NCI-H1930 (cell line): ENCODE results near the gene CPM.
A peak's percentile ranks its signal among the peaks of the same experiment; 100 is the strongest.

Experiments
- DNase-seq, 2 experiments: peaks; one replicate each; lab custom pipeline; 2025; lab: John Stamatoyannopoulos, UW

The CPM gene

DNA sequence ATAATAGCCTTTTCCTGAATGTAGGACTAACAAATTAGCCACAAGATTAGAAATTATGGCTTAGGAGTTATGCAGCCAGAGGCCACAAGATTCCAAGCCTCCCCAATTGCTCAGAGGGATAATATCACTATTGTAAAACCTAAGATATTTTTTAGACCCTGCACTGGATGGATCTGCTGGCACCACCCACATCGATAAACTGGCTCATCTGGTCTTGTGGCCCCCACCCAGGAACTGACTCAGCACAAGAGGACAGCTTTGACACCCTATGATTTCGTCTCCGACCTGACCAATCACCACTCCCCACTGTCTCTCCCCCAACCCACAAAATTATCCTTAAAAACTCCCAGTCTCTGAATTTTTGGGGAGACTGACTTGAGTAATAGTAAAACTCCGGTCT lies 54.7 kb downstream of the CPM start:
- no peak for DNase-seq

DNA sequence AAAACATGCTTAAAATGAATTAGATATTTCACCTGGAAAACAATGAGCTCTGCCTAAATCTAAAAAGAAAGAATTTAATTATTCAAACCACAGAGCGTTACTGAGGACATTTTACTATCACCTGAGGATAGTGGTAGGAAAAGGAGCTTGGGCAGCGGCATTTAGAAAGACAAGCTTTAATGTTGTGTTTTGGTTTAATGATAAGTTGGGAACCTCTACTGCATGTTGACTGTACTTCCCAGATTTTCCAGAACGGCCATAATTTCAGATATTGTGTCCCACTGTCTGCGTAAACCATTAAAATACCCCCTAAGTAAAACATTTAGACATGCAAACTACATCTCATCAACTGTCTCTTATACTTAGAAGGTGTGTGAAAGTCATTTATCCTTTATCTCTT lies 55.4 kb downstream of the CPM start:
- no peak for DNase-seq

DNA sequence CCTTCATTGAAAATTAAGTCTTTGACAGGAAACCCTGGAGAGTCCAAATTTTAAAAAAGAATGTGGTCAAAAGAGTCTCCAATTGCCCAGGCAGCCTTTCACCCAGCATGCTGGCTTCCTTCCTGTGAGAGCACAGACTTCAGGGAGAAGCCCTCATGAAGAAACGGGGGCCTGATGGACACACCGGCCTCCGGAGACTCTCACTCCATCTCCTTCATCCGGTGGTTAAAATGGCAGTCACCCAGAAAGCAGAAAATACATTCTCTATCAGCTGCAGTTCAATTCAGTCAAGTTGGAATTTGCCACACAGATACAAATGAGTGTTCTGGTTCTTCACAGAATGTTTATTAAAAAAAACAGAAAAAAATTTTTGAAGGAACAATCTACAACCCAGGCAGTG lies 56.5 kb downstream of the CPM start:
- DNase-seq: no peak

DNA sequence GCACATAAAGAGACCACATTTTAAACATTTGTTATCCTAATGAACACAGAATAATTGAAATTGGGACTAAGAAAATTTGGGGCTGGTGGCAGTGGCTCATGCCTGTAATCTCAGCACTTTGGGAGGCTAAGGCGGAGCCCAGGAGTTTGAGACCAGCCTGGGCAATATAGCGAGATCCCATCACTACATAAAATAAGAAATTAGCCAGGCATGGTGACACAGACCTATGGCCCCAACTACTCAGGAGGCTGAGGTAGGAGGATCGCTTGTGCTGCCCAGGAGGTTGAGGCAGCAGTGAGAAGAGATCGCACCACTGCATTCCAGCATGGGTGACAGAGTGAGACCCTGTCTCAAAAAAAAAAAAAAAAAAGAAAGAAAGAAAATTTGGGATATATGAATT lies 59.7 kb downstream of the CPM start:
- DNase-seq: no peak

DNA sequence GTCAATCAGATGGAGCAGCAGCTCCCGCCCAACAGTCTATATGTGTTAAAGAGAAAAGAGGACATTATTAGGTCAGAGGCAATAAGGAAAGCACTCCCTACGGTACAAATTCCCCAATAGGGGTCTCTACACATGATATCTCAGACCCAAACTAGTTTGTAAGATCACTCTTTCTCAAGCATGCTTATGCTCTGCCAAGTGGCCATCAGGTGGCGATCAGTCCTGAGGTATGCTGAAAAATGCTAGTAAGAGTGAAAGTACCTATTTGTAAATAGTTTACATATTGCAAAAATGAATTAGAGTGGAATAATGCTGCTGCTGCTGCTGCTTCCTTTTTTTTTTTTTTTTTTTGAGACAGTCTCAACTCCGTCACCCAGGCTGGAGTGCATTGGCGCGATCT lies 61.0 kb downstream of the CPM start:
- no peak for DNase-seq

DNA sequence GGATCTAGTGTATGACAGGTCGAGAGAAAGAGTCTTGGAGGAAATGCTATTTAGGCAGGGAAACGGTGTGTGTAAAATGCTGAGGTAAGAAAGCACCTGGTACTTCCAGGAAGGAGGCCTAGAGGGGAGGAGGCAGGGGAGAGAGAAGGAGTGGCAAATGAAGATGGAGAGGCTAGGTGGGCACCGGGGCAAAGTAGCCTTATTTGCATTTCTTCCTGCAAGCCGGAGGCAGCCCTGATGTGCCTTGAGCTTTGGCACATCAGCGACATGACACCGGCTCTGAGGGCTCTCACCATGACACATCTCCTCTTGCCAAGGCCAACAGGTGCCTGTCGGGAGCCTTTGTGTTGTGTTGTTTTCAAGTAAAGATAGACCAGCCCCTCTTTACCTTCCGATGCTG lies 61.6 kb downstream of the CPM start:
- no peak for DNase-seq

DNA sequence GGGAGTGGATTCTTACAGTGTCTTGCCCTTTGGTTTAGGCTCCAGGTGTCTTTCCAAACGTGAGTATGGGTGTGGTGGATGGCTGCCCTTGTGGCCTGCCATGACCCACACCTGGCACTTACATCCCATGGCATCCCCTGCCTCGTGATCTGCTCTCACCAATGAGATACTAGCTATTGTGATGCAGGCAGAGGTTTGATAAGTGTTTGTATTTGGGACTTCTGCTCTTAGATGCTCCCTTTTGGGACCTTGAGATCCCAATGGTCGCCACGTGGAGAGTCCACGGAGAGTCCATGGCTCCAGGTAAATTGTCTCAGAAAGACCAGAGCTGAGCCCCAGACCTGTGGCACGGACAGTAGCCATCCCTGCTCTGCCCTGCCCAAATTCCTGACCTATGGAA lies 62.5 kb downstream of the CPM start:
- no peak for DNase-seq

DNA sequence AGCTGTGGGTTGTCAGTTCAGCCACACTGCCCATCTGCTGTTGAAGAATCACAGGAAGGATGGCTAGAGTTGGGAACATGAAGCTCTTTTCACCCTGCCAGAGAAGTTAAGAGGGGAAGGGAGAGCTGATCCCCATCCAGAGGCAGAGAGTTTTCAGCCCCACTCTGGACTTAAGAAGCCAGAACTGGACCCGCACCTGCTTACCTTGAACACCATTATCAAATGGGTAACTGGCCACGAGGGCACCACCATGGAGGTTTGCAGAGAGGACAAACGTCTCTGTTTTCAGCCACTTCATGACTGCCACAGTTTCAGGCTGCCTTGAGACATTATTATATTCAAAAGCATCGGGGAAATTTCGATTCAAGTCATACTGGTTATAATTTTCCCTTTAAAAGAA lies 63.0 kb downstream of the CPM start:
- DNase-seq: no peak

DNA sequence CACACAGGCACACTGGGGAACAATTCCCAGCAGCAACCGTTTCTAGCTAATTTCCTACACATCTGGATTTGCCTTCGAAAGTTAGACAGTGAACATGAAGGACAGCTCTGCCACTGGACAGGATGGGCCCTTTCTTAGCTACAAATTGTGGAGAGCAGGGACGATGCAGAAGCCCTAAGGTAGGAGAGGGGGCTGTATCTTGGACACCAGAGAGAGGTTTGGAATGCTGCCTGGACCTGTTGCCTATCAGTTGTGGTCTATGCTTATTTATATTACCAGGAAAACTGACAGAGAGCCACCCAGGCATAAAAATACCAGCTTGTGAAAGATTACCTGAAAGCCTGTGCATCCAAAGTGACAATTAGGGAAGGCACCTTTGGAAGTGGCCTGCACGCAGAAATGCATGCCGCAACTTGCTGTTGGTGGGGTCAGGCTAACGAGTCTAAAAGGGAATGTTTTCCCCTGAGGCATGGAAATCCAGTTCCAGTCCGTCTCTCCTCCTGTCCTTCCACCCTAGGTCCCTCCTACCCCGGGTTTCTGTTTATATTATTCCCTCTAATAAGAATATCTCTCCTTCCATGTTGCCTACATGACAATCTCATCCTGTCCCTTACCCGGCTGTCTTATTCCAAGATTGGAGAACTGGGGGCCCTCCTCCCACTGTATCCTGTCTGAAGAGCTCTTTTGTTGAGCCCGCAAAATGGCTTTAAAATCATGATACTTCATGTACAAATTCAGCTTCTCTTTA lies 64.8 kb downstream of the CPM start:
- DNase-seq: no peak

DNA sequence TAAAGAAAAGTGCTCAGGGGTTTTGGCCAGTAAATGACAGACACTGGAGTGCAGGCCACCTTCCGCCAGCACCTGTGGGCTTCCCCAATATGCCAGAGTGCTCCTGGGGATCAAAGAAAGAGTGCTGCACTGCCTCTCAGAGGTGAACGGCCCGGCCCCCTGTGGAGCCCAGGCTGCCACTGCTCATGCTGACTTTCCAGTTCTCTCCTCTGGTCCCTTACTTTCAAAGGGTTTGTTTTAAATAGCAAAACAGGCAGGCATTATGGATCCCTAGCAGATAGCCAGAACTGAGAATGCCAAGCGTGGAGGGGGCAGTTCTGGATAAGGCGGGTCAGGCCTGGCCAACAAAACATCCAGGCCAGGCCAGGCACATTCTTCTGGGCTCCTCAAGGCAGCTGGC lies 65.4 kb downstream of the CPM start:
- DNase-seq: no peak

DNA sequence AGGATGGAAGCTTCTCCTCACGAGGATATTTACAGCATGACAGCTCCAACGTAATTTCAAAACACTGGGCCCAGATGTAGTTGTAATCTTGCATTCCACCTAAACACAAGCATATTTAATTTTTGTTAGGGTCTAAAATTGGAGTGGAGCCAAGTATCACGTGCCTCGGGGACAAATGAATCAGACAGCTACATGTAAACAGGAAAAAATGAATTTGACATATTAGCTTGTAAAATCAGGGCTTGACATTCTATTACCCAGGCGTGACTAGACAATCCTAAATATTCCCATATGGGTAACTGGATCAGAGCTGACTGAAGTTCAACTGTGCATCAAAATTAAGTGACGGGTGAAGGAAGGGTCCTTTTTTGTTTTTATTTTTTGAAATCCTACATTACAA lies 66.0 kb downstream of the CPM start:
- DNase-seq: no peak

DNA sequence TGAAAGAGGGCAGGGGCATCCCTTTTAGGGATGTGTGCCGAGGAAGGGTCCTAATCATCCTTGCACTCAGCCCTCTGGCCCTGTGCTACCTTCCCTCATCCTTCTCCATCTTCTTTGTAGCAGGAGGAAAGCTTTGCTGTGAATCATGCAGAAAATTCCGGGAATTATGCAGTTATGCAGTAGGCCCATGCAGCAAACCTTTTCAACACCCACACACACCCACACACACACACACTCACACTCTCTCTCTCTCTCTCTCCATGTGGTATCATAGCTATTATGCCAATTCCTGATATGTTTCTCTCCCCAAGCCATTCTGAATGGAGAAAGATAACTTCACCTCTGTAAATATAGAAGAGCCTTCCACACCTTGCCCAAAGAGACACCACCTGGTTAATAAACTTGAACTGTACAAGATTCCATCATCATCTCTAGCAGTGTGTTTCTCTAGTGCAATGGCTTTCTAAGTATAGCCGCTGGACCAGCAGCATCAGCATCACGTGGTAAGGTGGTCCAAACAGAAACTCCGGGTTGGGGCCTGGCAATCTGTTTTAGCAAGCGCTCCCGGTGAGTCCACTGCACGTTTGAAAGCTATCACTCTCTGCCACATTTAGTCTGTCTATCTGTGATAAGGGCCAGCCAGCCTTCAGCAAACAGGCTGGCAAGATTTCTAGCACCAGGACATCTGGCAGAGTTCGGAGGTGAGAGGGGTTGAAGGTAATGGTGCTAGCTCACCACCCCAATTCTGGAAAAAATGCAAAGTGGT lies 67.4 kb downstream of the CPM start:
- DNase-seq: no peak

DNA sequence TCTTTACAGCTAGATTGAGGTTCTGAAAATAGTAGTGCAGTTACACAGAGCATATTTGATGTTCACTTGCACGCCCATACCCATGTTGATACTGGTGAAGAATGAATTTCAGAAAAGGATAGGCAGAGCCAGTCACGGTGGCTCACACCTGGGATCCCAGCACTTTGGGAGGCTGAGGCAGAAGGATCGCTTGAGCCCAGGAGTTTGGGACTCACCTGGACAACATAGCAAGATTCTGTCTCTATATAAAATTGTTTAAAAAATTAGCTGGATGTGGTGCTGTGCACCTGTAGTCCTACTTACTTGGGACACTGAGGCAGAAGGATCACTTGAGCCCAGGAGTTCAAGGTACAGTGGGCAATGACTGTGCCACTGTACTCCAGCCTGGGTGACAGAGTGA lies 68.4 kb downstream of the CPM start:
- DNase-seq: no peak

DNA sequence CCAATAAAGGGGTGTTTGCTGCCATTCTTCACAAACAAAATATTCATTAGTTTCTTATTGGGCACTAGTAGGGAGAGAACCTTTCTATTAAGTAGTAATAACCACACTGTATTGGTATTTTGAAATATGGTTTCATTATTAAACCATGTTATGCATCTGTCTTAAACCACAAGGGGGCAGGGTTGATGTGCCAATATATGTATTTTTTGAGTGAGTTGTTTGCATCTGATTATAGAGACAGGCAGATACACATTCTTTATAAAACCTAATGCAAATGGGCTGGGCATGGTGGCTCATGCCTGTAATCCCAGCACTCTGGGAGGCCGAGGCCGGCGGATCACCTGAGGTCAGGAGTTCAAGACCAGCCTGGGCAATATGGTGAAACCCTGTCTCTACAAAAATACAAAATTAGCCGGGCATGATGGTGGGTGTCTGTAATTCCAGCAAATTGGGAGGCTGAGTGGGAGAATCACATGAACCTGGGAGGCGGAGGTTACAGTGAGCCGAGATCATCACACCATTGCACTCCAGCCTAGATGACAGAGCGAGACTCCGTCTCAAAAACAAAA lies 69.0 kb downstream of the CPM start:
- DNase-seq: peak in 1 of 2 experiments; percentile 11

DNA sequence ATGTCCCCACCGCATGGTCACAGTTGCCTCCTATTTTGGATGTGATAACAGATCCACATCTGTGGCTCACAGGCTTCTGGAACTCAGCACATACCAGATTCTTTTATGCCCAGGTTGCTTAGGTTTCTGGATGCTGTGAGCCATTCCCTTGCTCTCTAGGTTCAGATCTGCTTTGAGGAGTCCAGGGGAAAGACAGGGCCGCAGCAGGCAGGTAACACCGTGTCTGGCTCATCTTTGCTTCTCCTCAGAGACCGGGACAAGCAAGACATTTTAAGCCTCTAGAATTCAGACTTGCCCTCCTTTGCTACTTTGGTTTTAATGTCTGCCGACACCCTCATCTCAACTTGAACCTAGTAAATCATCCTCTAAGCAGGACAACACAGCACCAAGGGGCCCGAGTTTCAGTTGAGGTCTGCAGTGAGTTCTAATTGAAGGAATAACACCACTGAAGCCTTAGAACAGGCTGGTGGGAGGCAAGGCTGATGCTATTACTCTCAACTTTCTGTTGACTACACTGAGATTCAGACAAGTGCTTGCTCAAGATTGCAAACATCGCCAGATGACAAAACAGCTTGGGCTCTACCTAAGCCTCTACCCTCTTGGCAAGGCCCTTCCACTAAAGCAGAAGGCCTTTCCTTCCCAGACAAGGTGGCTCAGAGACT lies 69.7 kb downstream of the CPM start:
- DNase-seq: no peak

DNA sequence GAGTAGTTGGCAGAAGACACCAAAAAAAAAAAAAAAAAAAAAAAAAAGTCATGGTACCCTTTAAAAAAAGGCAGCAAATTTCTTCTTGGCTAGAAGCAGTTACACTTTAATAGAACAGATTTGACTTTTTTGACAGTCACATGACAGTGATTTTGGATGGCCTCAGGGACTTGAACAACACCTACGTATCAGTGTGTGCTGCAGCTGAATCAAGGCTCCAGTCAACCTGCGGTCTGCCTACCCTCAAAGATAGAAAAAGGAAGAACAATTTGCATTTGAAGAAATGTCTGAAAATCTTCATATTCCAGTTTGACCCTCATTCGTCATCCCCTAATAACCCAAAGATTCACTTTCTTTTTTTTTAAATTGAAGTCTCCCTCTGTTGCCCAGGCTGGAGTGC lies 71.1 kb downstream of the CPM start:
- DNase-seq: no peak

DNA sequence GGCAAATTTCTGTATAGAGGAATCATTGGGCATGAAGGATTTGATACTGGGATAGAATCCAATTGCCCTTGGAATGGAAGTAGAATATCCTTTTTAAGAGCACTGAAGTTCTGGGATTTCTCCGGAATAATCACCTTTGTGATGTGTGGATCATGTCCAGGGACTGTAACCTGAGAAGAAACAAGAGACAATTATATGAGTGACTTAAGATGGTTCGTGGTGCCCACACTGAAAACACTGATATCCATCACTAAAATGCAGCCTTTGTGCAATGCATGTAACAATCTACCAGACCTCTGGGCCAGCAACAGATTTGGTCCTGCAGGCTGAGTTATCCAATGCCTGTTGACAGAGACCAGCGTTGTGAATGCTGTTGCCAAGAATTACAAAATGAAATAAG lies 76.5 kb downstream of the CPM start:
- DNase-seq: no peak

DNA sequence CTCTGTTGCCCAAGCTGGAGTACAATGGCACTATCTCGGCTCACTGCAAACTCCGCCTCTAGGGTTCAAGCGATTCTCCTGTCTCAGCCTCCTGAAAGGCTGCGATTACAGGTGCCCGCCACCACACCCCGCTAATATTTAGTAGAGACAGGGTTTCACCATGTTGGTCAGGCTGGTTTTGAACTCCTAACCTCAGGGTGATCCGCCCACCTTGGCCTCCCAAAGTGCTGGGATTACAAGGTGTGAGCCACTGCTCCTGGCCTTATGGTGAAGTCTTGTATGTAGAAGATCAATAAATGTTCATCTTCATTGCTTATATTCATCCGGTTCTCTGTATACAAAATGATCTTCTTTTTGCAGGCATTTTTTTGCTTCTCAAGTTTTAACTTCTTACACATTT lies 77.2 kb downstream of the CPM start:
- no peak for DNase-seq

DNA sequence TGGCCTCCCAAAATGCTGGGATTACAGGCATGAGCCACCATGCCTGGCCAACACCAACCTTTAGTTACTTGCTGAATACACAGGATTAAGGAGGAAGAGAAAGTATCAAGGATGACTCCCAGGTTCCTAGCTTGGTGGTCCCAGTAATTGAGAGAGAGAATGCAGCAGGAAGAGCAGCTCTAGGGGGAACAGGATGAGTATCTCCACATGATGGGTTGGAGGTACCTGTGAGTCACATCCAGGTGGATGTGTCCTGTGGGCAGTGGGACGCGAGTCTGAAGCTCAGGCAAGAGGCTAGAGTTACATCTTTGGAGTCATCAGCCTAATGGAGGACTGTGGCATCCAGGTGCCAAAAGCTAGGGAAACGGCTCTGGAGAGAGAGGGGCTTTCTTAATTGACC lies 77.9 kb downstream of the CPM start:
- no peak for DNase-seq

DNA sequence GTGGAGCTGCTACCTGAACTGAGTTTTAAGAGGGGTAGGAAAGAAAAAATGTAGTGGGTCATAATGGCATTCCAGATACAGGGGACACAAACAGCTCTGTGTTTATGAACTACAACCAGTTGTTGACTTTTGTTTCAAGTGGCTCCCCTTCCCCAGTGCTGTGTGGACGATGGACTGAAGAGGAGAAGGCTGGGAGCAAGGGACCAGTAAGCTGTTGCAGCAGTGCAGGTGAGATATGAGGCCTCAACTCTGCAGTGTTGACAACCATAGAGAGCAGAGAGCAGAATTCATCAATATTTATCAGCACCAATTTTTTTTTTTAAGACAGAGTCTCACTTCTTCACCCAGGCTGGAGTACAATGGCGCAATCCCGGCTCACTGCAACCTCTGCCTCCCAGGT lies 78.4 kb downstream of the CPM start:
- DNase-seq: no peak

DNA sequence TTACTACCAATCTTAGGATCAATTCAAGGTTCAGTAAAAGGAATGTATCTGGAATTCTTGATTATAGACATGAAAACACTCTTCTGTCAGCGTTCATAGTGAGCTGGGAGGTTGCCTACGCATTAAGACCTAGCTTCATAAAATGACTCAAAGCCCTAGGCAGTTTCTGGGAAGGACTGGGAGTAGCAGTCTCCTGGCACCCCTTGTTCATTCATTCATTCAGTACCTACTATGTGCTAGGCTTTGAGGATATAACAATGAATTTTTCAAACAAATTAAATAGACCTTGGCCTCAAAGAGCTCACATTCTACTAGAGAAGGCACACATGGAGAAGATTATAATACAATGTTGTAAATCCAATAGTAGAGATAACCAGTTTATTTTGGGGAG lies 78.9 kb downstream of the CPM start:
- DNase-seq: no peak

DNA sequence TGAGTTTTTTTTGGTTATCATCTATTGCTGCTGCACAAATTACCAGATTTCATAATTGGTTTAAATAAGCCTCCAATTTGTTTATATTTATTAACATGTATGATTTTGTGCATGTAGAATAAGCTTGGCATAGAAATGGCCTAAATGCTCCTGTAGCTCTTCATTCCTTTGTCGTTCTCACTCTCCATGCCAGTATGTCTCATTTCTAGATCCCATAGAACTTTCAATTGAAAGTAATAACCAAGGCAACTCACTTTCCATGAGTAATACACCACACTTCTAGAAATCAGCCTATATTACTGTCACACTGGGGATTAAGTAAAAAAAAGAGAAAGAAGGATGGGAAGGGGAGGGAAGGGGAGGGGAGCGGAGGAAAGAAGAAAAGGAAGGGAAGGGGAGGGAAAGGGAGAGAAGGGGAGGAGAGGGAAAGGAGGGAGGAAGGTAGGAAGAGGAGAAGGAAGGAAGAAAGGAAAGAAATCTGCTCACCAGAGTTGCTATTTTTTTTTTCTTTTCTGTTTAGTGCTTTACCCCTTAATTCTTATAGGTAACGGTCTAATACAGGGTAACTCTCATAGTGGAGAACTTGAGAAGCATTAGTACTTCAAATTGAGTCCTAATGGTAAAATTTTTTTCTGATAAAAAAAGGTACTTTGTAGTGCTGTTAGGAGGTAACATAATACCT lies 79.4 kb downstream of the CPM start:
- no peak for DNase-seq
